SIG-M5 treated with dmso at 0.1 percent for 504 hours (cell line): ENCODE data around the gene ERC1.
"Not testable (repeated sequence)": the region's sequence is repeated elsewhere in the genome, so short reads cannot be mapped to it uniquely, and the experiment has no call there.

Source experiments
- DNase-seq: peaks from one replicate; lab custom pipeline; 2025; ENCODE audit not compliant: unreplicated experiment; lab: John Stamatoyannopoulos, UW

ERC1 gene

GRCh38 chr12:1217191-1217949 is 226.3 kb downstream of the ERC1 start:
- DNase-seq = no peak

GRCh38 chr12:1218369-1218768 is 227.3 kb downstream of the ERC1 start:
- DNase-seq = no peak

DNA sequence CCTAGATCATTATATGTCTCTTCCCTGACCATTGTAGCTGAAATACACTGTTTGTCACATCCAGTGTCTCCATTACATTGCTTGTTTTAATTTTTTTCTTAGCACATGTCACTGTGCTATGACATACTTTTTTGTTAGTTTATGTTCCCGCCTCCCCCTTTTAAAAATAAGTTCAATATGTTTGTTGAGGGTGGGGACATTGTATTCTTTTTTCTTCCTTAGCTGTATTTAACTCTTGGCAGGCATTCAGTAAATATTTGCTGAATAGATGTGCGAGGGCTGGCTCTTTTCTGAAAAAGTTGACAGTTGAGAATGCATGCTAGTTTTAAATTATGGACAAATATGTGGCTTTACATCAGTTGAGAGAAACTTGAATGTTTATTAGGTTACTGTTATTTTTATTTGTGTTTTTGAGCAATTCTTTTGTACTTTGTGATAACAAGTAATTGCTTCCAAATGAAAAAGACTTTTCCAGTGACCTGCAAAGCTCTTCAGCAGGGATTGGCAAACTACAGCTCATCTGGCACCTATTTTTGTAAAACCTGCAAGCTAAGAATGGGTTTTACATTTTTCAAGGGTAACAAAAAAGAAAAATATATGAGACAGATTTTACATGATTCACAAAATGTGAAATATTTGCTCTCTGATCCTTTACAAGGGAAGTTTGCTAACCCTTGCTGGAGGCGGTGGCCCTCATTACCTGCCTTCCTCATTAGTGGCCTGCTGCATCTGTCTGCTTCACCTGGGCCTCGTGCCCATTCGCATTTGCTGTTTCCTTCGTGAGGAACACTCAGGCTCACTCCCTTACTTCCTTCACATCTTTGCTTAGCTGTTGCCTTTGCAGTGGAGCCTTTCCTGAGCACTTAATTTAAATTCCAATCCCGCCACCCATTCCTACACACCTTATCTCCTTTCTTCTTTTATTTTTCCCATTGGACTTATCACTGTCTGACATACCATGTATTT is 229.4 kb downstream of the ERC1 start:
- no peak for DNase-seq

- no peak for DNase-seq
Measured at GRCh38 chr12:1222858-1223639, 232.0 kb downstream of the ERC1 start.

DNA sequence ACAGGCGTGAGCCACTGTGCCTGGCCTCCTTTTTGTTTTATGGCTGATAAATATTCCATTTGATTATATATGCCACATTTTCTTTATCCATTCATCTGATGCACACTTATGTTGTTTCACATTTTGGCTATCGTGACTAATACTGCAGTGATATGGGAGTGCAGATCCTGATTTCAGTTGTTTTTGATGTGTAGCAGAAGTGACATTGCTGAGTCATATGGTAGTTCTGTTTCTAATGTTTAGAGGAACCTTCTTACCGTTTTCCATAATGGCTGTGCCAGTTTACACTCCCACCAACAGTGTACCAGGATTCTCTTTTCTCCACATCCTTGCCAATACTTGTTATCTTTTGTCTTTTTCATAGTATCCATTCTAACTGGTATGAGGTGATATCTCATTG is 235.9 kb downstream of the ERC1 start:
- DNase-seq = no peak

DNA sequence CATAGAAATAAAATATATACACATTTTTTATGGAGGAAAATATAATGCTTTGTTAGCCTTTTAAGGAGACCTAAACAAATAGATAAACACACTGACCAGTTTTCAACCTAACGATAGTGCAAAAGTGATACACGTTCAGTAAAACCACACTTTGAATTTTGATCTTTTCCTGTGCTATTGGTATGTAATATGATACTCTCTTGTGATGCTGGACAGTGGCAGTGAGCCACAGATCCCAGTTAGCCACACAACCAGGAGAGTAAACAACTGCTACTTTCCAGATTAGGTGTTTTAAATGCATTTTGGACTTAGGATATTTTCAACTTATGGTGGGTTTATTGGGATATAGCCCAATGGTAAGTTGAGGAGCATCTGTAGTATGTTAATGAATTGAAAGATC is 243.1 kb downstream of the ERC1 start:
- no peak for DNase-seq

DNA sequence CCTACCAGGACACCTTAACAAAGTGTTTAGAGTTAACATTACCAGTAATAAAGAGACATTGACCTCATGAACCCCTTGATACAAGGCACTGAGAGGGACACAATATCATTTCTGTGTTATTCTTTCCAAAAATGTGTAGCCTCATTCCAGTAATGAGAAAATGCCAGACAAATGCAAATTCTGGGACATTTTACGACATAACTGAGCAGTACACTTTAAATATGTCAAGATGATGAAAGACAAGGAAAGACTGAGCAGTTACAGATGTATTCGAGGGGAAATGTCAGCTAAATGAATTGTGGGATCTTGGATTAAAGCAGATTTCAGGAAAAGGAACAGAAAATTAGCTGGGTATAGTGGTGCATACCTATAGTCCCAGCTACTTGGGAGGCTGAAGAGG is 255.6 kb downstream of the ERC1 start:
- DNase-seq = no peak

DNA sequence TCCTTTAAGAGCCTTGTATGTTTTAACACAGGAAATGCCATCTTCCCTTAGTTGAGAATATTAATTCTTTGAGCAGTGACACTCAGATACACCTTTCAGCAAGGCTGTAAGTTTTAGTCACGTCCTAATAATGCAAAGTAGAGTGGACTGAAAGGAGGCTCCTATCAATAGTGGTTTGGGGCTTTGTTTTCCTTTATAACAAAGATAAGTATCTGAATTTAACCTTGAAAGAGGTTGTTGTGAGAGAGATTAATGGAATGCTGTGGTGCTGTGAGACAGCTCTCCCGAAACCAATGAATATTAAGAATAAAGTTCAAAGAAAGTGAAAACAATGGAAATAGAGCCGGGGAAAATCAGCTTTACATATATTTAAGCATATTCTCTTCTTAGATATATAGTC is 259.6 kb downstream of the ERC1 start:
- DNase-seq = no peak

- no peak for DNase-seq
Measured at GRCh38 chr12:1252758-1253157, 261.7 kb downstream of the ERC1 start.

DNA sequence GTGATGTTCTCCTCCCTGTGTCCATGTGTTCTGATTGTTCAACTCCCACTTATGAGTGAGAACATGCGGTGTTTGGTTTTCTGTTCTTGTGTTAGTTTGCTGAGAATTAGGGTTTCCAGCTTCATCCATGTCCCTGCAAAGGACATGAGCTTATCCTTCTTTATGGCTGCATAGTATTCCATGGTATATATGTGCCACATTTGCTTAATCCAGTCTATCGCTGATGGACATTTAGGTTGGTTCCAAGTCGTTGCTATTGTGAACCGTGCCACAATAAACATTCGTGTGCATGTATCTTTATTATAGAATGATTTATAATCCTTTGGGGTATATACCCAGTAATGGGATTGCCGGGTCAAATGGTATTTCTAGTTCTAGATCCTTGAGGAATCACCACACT is 264.1 kb downstream of the ERC1 start:
- not testable (repeated sequence) for DNase-seq

DNA sequence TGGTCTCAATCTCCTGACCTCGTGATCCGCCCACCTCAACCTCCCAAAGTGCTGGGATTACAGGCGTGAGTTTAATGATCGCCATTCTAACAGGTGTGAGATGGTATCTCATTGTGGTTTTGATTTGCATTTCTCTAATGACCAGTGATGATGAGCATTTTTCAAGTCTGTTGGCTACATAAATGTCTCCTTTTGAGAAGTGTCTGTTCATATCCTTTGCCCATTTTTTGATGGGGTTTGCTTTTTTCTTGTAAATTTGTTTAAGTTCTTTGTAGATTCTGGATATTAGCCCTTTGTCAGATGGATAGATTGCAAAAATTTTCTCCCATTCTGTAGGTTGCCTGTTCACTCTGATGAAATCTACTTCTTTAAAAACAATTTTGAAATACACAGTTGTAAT is 264.8 kb downstream of the ERC1 start:
- not testable (repeated sequence) for DNase-seq

DNA sequence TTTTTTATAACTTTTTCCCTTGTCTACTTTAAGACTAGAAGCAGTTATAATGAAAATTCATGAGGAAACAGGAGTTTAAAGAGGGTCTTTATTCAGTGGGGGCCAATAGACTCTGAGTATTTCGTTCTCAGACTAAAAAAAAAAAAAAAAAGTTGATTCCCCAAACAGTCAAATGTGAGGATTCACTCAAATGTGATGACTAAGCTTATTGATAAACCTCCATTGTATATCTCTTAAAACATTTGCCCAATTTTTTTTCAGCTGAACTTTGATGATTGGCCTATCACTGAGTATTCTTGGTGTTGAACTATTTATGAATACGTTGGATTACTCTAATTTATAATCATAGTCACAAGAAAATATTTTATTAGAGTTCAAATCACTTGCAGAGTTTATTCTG is 265.3 kb downstream of the ERC1 start:
- no peak for DNase-seq

GRCh38 chr12:1256991-1257390 is 266.0 kb downstream of the ERC1 start:
- no peak for DNase-seq

DNA sequence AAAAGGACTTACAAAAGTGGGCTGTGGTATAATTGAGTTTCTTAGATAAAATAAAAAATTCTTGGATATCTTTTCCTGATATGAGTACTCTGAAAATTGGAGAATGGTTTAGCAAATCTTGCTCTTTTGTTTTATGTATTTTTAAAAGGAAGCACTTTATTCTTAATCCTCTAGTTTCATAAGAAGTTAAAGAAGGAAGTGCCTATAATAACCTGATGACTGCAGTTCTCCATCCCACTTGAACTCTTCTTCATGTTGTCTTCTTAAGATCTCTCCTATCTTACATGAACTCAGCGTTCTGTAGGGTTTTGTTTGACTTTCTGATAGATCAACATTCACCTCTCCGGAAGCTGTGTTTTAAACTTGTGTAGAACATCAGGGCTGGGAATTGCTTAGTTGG is 271.0 kb downstream of the ERC1 start:
- peak; percentile 47 for DNase-seq

- no peak for DNase-seq
Measured at GRCh38 chr12:1267243-1267642, 276.2 kb downstream of the ERC1 start.

DNA sequence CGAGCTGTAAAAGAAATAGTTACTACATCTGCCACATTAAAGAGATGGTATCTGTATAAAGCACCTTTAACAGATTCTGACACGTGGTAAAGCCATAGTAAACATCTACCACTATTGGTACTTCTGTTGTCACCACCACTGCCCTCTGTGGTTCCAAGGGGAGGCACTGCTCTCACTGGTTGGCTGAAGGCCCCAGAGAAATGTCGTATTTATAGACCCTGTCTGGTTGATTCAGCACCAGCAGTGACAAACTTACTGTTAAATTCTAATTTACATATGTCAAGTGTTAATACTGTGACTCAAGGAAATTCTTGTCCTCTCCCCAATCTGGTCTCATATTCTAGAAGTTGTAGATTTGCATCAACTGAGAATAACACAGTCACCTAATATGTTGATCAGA is 281.1 kb downstream of the ERC1 start:
- no peak for DNase-seq

- DNase-seq = no peak
Measured at GRCh38 chr12:1273051-1273450, 282.0 kb downstream of the ERC1 start.

DNA sequence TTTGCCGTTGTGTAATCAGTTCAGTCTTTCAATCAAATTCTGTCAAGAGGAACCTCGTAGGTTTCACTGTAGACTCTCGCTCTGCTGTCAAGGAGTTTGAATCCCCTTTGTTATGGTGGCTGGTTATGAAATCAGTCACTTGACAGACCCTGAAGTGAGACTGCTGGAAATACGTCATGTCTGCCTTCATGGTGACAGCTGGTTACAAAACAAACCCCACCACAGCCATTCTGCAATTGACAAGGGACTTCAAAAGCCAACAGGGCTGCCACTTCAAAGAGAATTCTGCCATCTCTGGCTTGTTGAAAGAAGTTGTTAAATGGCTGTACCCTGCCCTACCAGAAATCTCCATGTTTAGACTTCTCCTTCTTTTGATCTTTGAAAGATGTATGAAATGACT is 286.9 kb downstream of the ERC1 start:
- peak; percentile 89 for DNase-seq

DNA sequence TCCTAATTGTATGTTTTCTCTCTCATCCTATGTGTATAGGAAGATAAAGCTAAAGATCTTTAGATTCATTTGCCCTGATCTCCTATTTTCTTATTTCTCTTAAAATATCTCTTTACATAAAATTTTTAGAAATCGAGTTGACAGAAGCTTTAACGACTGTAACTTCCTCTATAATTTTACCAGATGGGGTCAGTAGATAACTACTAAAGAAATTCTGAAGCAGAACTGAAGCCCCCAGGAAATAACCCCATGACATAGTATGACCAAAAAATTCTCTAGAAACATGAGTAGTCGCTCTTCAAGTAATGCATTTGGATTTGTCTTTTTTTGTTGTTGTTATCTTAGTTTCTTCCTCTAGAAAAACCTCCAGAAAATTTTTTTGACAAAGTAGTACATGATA is 288.0 kb downstream of the ERC1 start:
- DNase-seq = no peak

GRCh38 chr12:1280059-1280458 is 289.0 kb downstream of the ERC1 start:
- DNase-seq = no peak

- no peak for DNase-seq
Measured at GRCh38 chr12:1281683-1282366, 290.8 kb downstream of the ERC1 start.
